Measurements from ENCODE around the gene STON2. TPM values are rescaled to one million over a fixed set of nuclear protein-coding genes. Genes with fewer than 3 reads are reported as not detected.

The STON2 gene
- total RNA-seq, 1 experiment from 2014 or later, result 9.1 TPM

GRCh38 chr14:81314443-81315175 is 85.5 kb downstream of the STON2 start:
- ChIA-PET CTCF (no interaction called here), POLR2A (ENCODE audit: unreplicated experiment) (no interaction called here)
- no TSS peak for BruUV-seq (replicated peaks)
- Histone ChIP-seq H3K27ac (no peak overlapping the region), H2AFZ (no peak overlapping the region), H4K20me1 (ENCODE audit: insufficient read depth) (no peaks in the 10 kb centered on the region), H3K4me3 (no peak overlapping the region), H3K9me2 (ENCODE audit: insufficient read depth) (no peaks in the 10 kb centered on the region), H3F3A (ENCODE audit: insufficient read depth, low read depth) (no peaks in the 10 kb centered on the region), H3K79me2 (ENCODE audit: low read depth) (no peaks in the 10 kb centered on the region), H3K4me1 (replicated peaks; ENCODE audit: insufficient read depth) (no peaks in the 10 kb centered on the region), H3K9me3 (ENCODE audit: insufficient read depth, low read depth) (no peaks in the 10 kb centered on the region), H3K36me3 (ENCODE audit: low read depth) (no peaks in the 10 kb centered on the region), H3K27me3 (ENCODE audit: insufficient read depth, low read depth) (no peaks in the 10 kb centered on the region), H3K4me2 (no peak overlapping the region)
- DNase-seq, result no peak
- intact Hi-C loops (cut with micrococcal nuclease; ENCODE audit: unreplicated experiment), result no loop called here
- TF ChIP-seq CTCF (conservative IDR thresholded peaks at IDR 0.05), result no peak
- TF ChIP-seq EZH2 (IDR thresholded peaks at IDR 0.05; ENCODE audit: low read depth), result no peak

- H3K4me3 ChIP-seq, result no peak overlapping the region
- H3K79me2 ChIP-seq (ENCODE audit: low read depth), result no peaks in the 10 kb centered on the region
- H4K20me1 ChIP-seq (ENCODE audit: insufficient read depth), result no peaks in the 10 kb centered on the region
- no peak for DNase-seq
- ChIA-PET CTCF (no interaction called here), POLR2A (ENCODE audit: unreplicated experiment) (no interaction called here)
- no peaks in the 10 kb centered on the region for H3K4me1 ChIP-seq (replicated peaks; ENCODE audit: insufficient read depth)
- no peaks in the 10 kb centered on the region for H3K36me3 ChIP-seq (ENCODE audit: low read depth)
- no peaks in the 10 kb centered on the region for H3F3A ChIP-seq (ENCODE audit: insufficient read depth, low read depth)
- H3K9me2 ChIP-seq (ENCODE audit: insufficient read depth), result no peaks in the 10 kb centered on the region
- H3K9me3 ChIP-seq (ENCODE audit: insufficient read depth, low read depth), result no peaks in the 10 kb centered on the region
- H3K27ac ChIP-seq, result no peak overlapping the region
- no peak overlapping the region for H2AFZ ChIP-seq
- H3K4me2 ChIP-seq, result no peak overlapping the region
- no peaks in the 10 kb centered on the region for H3K27me3 ChIP-seq (ENCODE audit: insufficient read depth, low read depth)
- no TSS peak for BruUV-seq (replicated peaks)
- TF ChIP-seq CTCF (conservative IDR thresholded peaks at IDR 0.05), result no peak
- TF ChIP-seq EZH2 (IDR thresholded peaks at IDR 0.05; ENCODE audit: low read depth), result no peak
- intact Hi-C loops (cut with micrococcal nuclease; ENCODE audit: unreplicated experiment), result no loop called here
Measured at GRCh38 chr14:81313775-81314429, 86.2 kb downstream of the STON2 start.

GRCh38 chr14:81313200-81313599 is 86.9 kb downstream of the STON2 start:
- Histone ChIP-seq H3K4me3 (no peak overlapping the region), H3K27me3 (ENCODE audit: insufficient read depth, low read depth) (no peaks in the 10 kb centered on the region), H3K9me2 (ENCODE audit: insufficient read depth) (no peaks in the 10 kb centered on the region), H3K4me1 (replicated peaks; ENCODE audit: insufficient read depth) (no peaks in the 10 kb centered on the region), H3K79me2 (ENCODE audit: low read depth) (no peaks in the 10 kb centered on the region), H3K4me2 (no peak overlapping the region), H4K20me1 (ENCODE audit: insufficient read depth) (no peaks in the 10 kb centered on the region), H3K27ac (no peak overlapping the region), H3K36me3 (ENCODE audit: low read depth) (no peaks in the 10 kb centered on the region), H3F3A (ENCODE audit: insufficient read depth, low read depth) (no peaks in the 10 kb centered on the region), H3K9me3 (ENCODE audit: insufficient read depth, low read depth) (no peaks in the 10 kb centered on the region), H2AFZ (no peak overlapping the region)
- BruUV-seq (replicated peaks), result no TSS peak
- DNase-seq, result no peak
- intact Hi-C loops (cut with micrococcal nuclease; ENCODE audit: unreplicated experiment), result no loop called here
- POLR2A ChIA-PET (ENCODE audit: unreplicated experiment), result no interaction called here
- CTCF ChIA-PET, result no interaction called here
- TF ChIP-seq CTCF (conservative IDR thresholded peaks at IDR 0.05) (no peak), EZH2 (IDR thresholded peaks at IDR 0.05; ENCODE audit: low read depth) (no peak)
